Hematopoietic multipotent progenitor cell treated with erythropoietin and hydrocortisone succinate and interleukin-3 and kit ligand, for 17 days (in vitro differentiated cells): ENCODE data around the gene CMIP.

Experiments
- DNase-seq: peaks from one replicate; pipeline ENCODE4 v3.0.0-alpha.2; 2015; ENCODE audit warnings: low spot score

The CMIP gene

GRCh38 chr16:81703177-81704155 lies 258.9 kb downstream of the CMIP start:
- DNase-seq = no peak

- no peak for DNase-seq
Observed at GRCh38 chr16:81705261-81705660, 260.7 kb downstream of the CMIP start.

GRCh38 chr16:81706327-81707295 lies 262.0 kb downstream of the CMIP start:
- no peak for DNase-seq

GRCh38 chr16:81707411-81708265 lies 263.0 kb downstream of the CMIP start:
- DNase-seq = no peak

GRCh38 chr16:81708266-81709015 lies 263.8 kb downstream of the CMIP start:
- no peak for DNase-seq

GRCh38 chr16:81709016-81709900 lies 264.6 kb downstream of the CMIP start:
- DNase-seq = no peak

- no peak for DNase-seq
Observed at GRCh38 chr16:81710044-81710443, 265.4 kb downstream of the CMIP start.

GRCh38 chr16:81710596-81710995 lies 266.0 kb downstream of the CMIP start:
- DNase-seq = no peak

- no peak for DNase-seq
Observed at GRCh38 chr16:81711657-81712319, 267.2 kb downstream of the CMIP start.

- DNase-seq = no peak
Observed at GRCh38 chr16:81712681-81713080, 268.1 kb downstream of the CMIP start.

GRCh38 chr16:81713295-81713772 lies 268.7 kb downstream of the CMIP start:
- DNase-seq = no peak

GRCh38 chr16:81713796-81714195 lies 269.2 kb downstream of the CMIP start:
- DNase-seq = no peak

GRCh38 chr16:81714583-81714982 lies 270.0 kb downstream of the CMIP start:
- DNase-seq = no peak

GRCh38 chr16:81715358-81716196 lies 271.0 kb downstream of the CMIP start:
- DNase-seq = no peak

- no peak for DNase-seq
Observed at GRCh38 chr16:81716478-81717225, 272.0 kb downstream of the CMIP start.

- DNase-seq = no peak
Observed at GRCh38 chr16:81717662-81718189, 273.1 kb downstream of the CMIP start.

- no peak for DNase-seq
Observed at GRCh38 chr16:81718637-81719036, 274.0 kb downstream of the CMIP start.
